ENCODE data around the gene HLA-DMA.

The HLA-DMA gene

GRCh38 chr6:32991972-32992371, 39.1 kb upstream of the HLA-DMA start:
- peaks cover 13% of the 10 kb centered on the region for H3K9me3 Mint-ChIP-seq

GRCh38 chr6:32989368-32989767, 36.5 kb upstream of the HLA-DMA start:
- Mint-ChIP-seq H3K9me3 (peaks cover 13% of the 10 kb centered on the region), H3K27ac (no peak overlapping the region), H3K4me3 (no peak overlapping the region), H3K27me3 (ENCODE audit: low read depth, poor library complexity) (peaks cover 37% of the 10 kb centered on the region), H3K4me1 (no peaks in the 10 kb centered on the region), H3K36me3 (ENCODE audit: low read depth) (no peaks in the 10 kb centered on the region)
- TF ChIP-seq CTCF (IDR thresholded peaks at IDR 0.05) = no peak
- no peak for DNase-seq

More at GRCh38 chr6:32991972-32992371, 39.1 kb upstream of the HLA-DMA start:
- no peak for TF ChIP-seq CTCF (IDR thresholded peaks at IDR 0.05)
- H3K4me1 Mint-ChIP-seq = no peaks in the 10 kb centered on the region
- no peaks in the 10 kb centered on the region for H3K36me3 Mint-ChIP-seq (ENCODE audit: low read depth)
- no peak overlapping the region for H3K27ac Mint-ChIP-seq
- DNase-seq = no peak
- H3K4me3 Mint-ChIP-seq = no peak overlapping the region
- H3K27me3 Mint-ChIP-seq (ENCODE audit: low read depth, poor library complexity) = peaks cover 53% of the 10 kb centered on the region

- DNase-seq = peak; percentile 87
- no peak overlapping the region for H3K27ac Mint-ChIP-seq
- peaks cover 28% of the 10 kb centered on the region for H3K36me3 Mint-ChIP-seq (ENCODE audit: low read depth)
- peak; percentile 74 for TF ChIP-seq CTCF (IDR thresholded peaks at IDR 0.05)
- no peaks in the 10 kb centered on the region for H3K9me3 Mint-ChIP-seq
- peaks cover 33% of the 10 kb centered on the region for H3K4me1 Mint-ChIP-seq
- H3K27me3 Mint-ChIP-seq (ENCODE audit: low read depth, poor library complexity) = peaks cover 17% of the 10 kb centered on the region
- H3K4me3 Mint-ChIP-seq = no peak overlapping the region
Measured at GRCh38 chr6:32984622-32985389, 31.9 kb upstream of the HLA-DMA start.

- Mint-ChIP-seq H3K27ac (peak overlapping the region; percentile 59), H3K36me3 (ENCODE audit: low read depth) (peaks cover 35% of the 10 kb centered on the region), H3K9me3 (no peaks in the 10 kb centered on the region), H3K27me3 (ENCODE audit: low read depth, poor library complexity) (peaks cover 15% of the 10 kb centered on the region), H3K4me1 (peaks cover 40% of the 10 kb centered on the region), H3K4me3 (no peak overlapping the region)
- TF ChIP-seq CTCF (IDR thresholded peaks at IDR 0.05) = no peak
- DNase-seq = no peak
Measured at GRCh38 chr6:32983964-32984621, 31.2 kb upstream of the HLA-DMA start.

GRCh38 chr6:32983493-32983848, 30.6 kb upstream of the HLA-DMA start:
- Mint-ChIP-seq H3K27ac (peak overlapping the region; percentile 59), H3K9me3 (no peaks in the 10 kb centered on the region), H3K36me3 (ENCODE audit: low read depth) (peaks cover 41% of the 10 kb centered on the region), H3K4me1 (peaks cover 46% of the 10 kb centered on the region), H3K4me3 (no peak overlapping the region), H3K27me3 (ENCODE audit: low read depth, poor library complexity) (peaks cover 15% of the 10 kb centered on the region)
- TF ChIP-seq CTCF (IDR thresholded peaks at IDR 0.05) = no peak
- DNase-seq = no peak
